HepG2 (cell line): ENCODE measurements around the gene TDRD9. TPM values are rescaled to one million over a fixed set of nuclear protein-coding genes. Genes with fewer than 3 reads are reported as not detected.

Experiments
- CBFB ChIP-seq: sonication (generic); formaldehyde crosslinking; IDR thresholded peaks from 2 replicates; pipeline ENCODE4 v1.4.0; 2020; ENCODE audit warnings: missing genetic modification reagents
- CHCHD3 ChIP-seq: sonication (generic); formaldehyde crosslinking; IDR thresholded peaks from 2 replicates; pipeline ENCODE4 v1.8.0; 2022; ENCODE audit warnings: mild to moderate bottlenecking, missing genetic modification reagents, moderate library complexity
- FOXO1 ChIP-seq: sonication (generic); formaldehyde crosslinking; IDR thresholded peaks from 2 replicates; pipeline ENCODE4 v1.4.0; 2020; ENCODE audit warnings: missing genetic modification reagents
- FUBP1 ChIP-seq: sonication (generic); formaldehyde crosslinking; IDR thresholded peaks from 2 replicates; pipeline ENCODE4 v1.5.1; 2020; ENCODE audit warnings: missing genetic modification reagents, mild to moderate bottlenecking, borderline replicate concordance
- GABPB1 ChIP-seq: IDR thresholded peaks from 2 replicates; pipeline ENCODE4 v1.6.1; 2016; ENCODE audit warnings: mild to moderate bottlenecking, missing genetic modification reagents, moderate library complexity, missing compliant biosample characterization
- GATAD2A ChIP-seq: IDR thresholded peaks from 2 replicates; pipeline ENCODE4 v1.6.1; 2016
- KLF16 ChIP-seq, 2 experiments: sonication (generic) in 1 of 2; formaldehyde crosslinking in 1 of 2; IDR thresholded peaks; 2 replicates each; pipeline versions ENCODE4 v1.6.1 to v1.8.0; 2016 to 2023; ENCODE audit warnings: missing genetic modification reagents in 2 of 2, missing compliant biosample characterization in 1 of 2
- PATZ1 ChIP-seq: sonication (generic); formaldehyde crosslinking; IDR thresholded peaks from 2 replicates; pipeline ENCODE4 v1.4.0; 2020; ENCODE audit warnings: missing genetic modification reagents
- PHF5A ChIP-seq: IDR thresholded peaks from one replicate; pipeline ENCODE4 v1.6.1; 2018; ENCODE audit warnings: low read depth, missing genetic modification reagents; ENCODE audit not compliant: unreplicated experiment
- RAD21 ChIP-seq: fragments of 450-650 bp; formaldehyde crosslinking; IDR thresholded peaks from 2 replicates; pipeline ENCODE4 v1.5.0; 2020; ENCODE audit warnings: mild to moderate bottlenecking
- RBFOX2 ChIP-seq: fragments of 200-400 bp; formaldehyde crosslinking; IDR thresholded peaks from 2 replicates; pipeline ENCODE4 v1.6.1; 2017; ENCODE audit warnings: low read depth, mild to moderate bottlenecking, low read length
- REPIN1 ChIP-seq: sonication (generic); formaldehyde crosslinking; IDR thresholded peaks from 2 replicates; pipeline ENCODE4 v1.8.0; 2022; ENCODE audit warnings: missing genetic modification reagents, low read depth, mild to moderate bottlenecking, borderline replicate concordance
- RXRB ChIP-seq: IDR thresholded peaks from 2 replicates; pipeline ENCODE4 v1.6.1; 2016; ENCODE audit warnings: borderline replicate concordance, missing genetic modification reagents, missing compliant biosample characterization
- SALL2 ChIP-seq: sonication (generic); formaldehyde crosslinking; IDR thresholded peaks from 2 replicates; pipeline ENCODE4 v1.8.1; 2023; ENCODE audit warnings: mild to moderate bottlenecking, missing genetic modification reagents, inconsistent platforms
- SMAD3 ChIP-seq: sonication (generic); formaldehyde crosslinking; IDR thresholded peaks from 2 replicates; pipeline ENCODE4 v1.4.0; 2020; ENCODE audit warnings: missing genetic modification reagents
- TEF ChIP-seq: sonication (generic); formaldehyde crosslinking; IDR thresholded peaks from 2 replicates; pipeline ENCODE4 v1.5.0; 2020; ENCODE audit warnings: missing genetic modification reagents
- THAP8 ChIP-seq: sonication (generic); formaldehyde crosslinking; IDR thresholded peaks from 2 replicates; pipeline ENCODE4 v1.5.1; 2020; ENCODE audit warnings: missing genetic modification reagents, mild to moderate bottlenecking, borderline replicate concordance
- TP53 ChIP-seq: sonication (generic); formaldehyde crosslinking; conservative IDR thresholded peaks from 2 replicates; pipeline ENCODE4 v1.4.0; 2020; ENCODE audit warnings: missing genetic modification reagents
- YEATS2 ChIP-seq: sonication (generic); formaldehyde crosslinking; IDR thresholded peaks from 2 replicates; pipeline ENCODE4 v1.4.0; 2020; ENCODE audit warnings: missing genetic modification reagents, borderline replicate concordance
- ZBTB37 ChIP-seq: sonication (generic); formaldehyde crosslinking; IDR thresholded peaks from 2 replicates; pipeline ENCODE4 v1.4.0; 2020; ENCODE audit warnings: mild to moderate bottlenecking, missing genetic modification reagents
- ZFX ChIP-seq: sonication (generic); formaldehyde crosslinking; IDR thresholded peaks from 2 replicates; pipeline ENCODE4 v1.4.0; 2020; ENCODE audit warnings: mild to moderate bottlenecking, low read depth, missing genetic modification reagents, moderate library complexity
- ZMYM4 ChIP-seq: sonication (generic); formaldehyde crosslinking; IDR thresholded peaks from 2 replicates; pipeline ENCODE4 v1.8.1; 2023; ENCODE audit warnings: mild to moderate bottlenecking, missing genetic modification reagents
- ZNF124 ChIP-seq: sonication (generic); formaldehyde crosslinking; IDR thresholded peaks from 2 replicates; pipeline ENCODE4 v1.4.0; 2020; ENCODE audit warnings: missing genetic modification reagents
- ZNF614 ChIP-seq: IDR thresholded peaks from 2 replicates; pipeline ENCODE4 v1.6.1; 2018; ENCODE audit warnings: missing biosample characterization, missing genetic modification reagents, inconsistent platforms, borderline replicate concordance
- ZNF788 ChIP-seq: sonication (generic); formaldehyde crosslinking; IDR thresholded peaks from 2 replicates; pipeline ENCODE4 v1.5.0; 2020; ENCODE audit warnings: mild to moderate bottlenecking, missing genetic modification reagents, borderline replicate concordance
- polyA plus RNA-seq, 8 experiments: library from polyadenylated mRNA; depleted of rRNA in 3 of 8; stranded (reverse) in 7 of 8; unstranded in 1 of 8; fragments of >200 nt; fragmentation: Illumina TruSeq in 4 of 8; extraction: Trizol in 4 of 8; gene quantifications; 2 replicates each; pipeline versions ENCODE4 v1.2.1 to v1.2.3, GENCODE V29; 2011 to 2016; ENCODE audit warnings: low read depth in 4 of 8, missing spikeins in 1 of 8, mixed read lengths in 1 of 8; ENCODE audit not compliant: insufficient read depth in 1 of 8
- total RNA-seq, 5 experiments: library from RNA; depleted of rRNA; stranded (reverse); fragments of >200 nt; fragmentation: Illumina TruSeq; extraction: Trizol; gene quantifications; 2 replicates each; pipeline ENCODE4 v1.2.3, GENCODE V29; 2016; ENCODE audit warnings: low read depth in 1 of 5

TDRD9 gene
- total and polyA plus RNA-seq, 2 of the 13 experiments (the other 11 are each of a cell fraction or from before 2014, with no cell fraction given), result not detected

- TF ChIP-seq ZNF124 (CRISPR knock-in tag) (peak; percentile 71; the same call in 1 of the 2 replicates), SALL2 (CRISPR knock-in tag) (no peak), PATZ1 (CRISPR knock-in tag) (0 out of 2 replicates have a peak, but pooled peaks have one; percentile 21), ZNF614 (CRISPR knock-in tag) (0 out of 2 replicates have a peak, but pooled peaks have one; percentile 32), GABPB1 (CRISPR knock-in tag) (peak; percentile 83), ZFX (CRISPR knock-in tag) (peak; percentile 54), ZNF788 (peak; percentile 71; the same call in 1 of the 2 replicates), TP53 (CRISPR knock-in tag) (no peak), YEATS2 (peak; percentile 48; the same call in 1 of the 2 replicates), ZBTB37 (CRISPR knock-in tag) (no peak), SMAD3 (CRISPR knock-in tag) (0 out of 2 replicates have a peak, but pooled peaks have one; percentile 44), REPIN1 (CRISPR knock-in tag) (peak; percentile 43; the same call in 1 of the 2 replicates), RAD21 (CRISPR knock-in tag) (peak; percentile 92), PHF5A (CRISPR knock-in tag) (no peak), RXRB (CRISPR knock-in tag) (peak; percentile 62), RBFOX2 (no peak), CBFB (CRISPR knock-in tag) (0 out of 2 replicates have a peak, but pooled peaks have one; percentile 39), KLF16 (CRISPR knock-in tag; IDR thresholded peaks at IDR 0.05) (0 out of 4 replicates have a peak, but pooled peaks of 1 of the 2 experiments have one; percentile 61), FOXO1 (CRISPR knock-in tag) (peak; percentile 50; the same call in 1 of the 2 replicates), GATAD2A (CRISPR knock-in tag) (0 out of 2 replicates have a peak, but pooled peaks have one; percentile 32), CHCHD3 (CRISPR knock-in tag) (no peak), FUBP1 (CRISPR knock-in tag) (no peak), TEF (CRISPR knock-in tag) (no peak), ZMYM4 (CRISPR knock-in tag) (peak; percentile 63), THAP8 (CRISPR knock-in tag) (no peak)
These were observed 149.8 kb downstream of the TDRD9 start (continued) for GRCh38 chr14:104078031-104078455.
